ENCODE data around the gene SYNPO2.
"Not testable (repeated sequence)": the region's sequence is repeated elsewhere in the genome, so short reads cannot be mapped to it uniquely, and the experiment has no call there.

The SYNPO2 gene

GRCh38 chr4:118865091-118865708, 23.5 kb upstream of the SYNPO2 start:
- Mint-ChIP-seq H3K27me3 (ENCODE audit: low read depth) (peaks cover 15% of the 10 kb centered on the region), H3K27ac (no peak overlapping the region), H3K36me3 (ENCODE audit: low read depth) (no peaks in the 10 kb centered on the region), H3K9me3 (no peaks in the 10 kb centered on the region), H3K4me3 (no peak overlapping the region), H3K4me1 (ENCODE audit: low read depth) (no peaks in the 10 kb centered on the region)

GRCh38 chr4:118866442-118866841, 22.2 kb upstream of the SYNPO2 start:
- no peak overlapping the region for H3K4me3 Mint-ChIP-seq
- H3K27ac Mint-ChIP-seq: no peak overlapping the region
- no peaks in the 10 kb centered on the region for H3K36me3 Mint-ChIP-seq (ENCODE audit: low read depth)
- peaks cover 18% of the 10 kb centered on the region for H3K27me3 Mint-ChIP-seq (ENCODE audit: low read depth)
- H3K9me3 Mint-ChIP-seq: no peaks in the 10 kb centered on the region
- no peaks in the 10 kb centered on the region for H3K4me1 Mint-ChIP-seq (ENCODE audit: low read depth)

DNA sequence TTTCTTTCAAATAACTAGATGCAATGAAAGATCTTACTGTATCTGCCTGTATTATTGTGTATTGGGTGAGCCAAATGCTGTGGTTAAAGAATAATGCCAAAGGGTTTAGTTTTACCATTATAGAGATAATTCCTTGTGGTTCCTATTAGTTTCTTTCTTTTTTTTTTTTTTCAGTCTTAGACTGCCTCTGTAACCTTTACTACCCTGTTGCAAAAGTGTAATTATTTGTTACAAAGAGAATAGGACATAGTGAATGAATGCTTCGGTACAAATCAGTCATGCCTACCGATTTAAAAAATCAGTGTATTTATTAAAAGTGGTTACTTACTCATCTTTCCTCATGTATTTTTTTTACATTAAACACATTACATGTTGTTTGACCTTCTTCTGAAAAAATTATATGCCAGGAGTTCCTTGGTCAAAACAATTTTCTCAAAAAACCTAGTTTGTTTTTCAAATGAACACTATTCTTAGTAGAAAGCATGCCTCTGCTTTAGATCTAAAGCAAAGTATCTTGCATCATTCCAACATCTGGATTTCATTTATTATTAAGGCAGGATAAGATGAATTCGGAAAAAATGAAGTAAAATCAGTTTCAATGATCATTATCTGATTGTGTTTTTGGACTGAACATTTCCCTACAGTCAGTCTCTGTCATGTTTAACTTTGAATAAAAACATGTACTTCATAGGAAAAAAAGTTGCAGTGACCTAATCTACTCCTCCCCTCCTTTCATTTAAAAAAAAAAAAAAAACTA, 21.2 kb upstream of the SYNPO2 start:
- Mint-ChIP-seq H3K4me1 (ENCODE audit: low read depth) (no peaks in the 10 kb centered on the region), H3K36me3 (ENCODE audit: low read depth) (no peaks in the 10 kb centered on the region), H3K27me3 (ENCODE audit: low read depth) (peaks cover 13% of the 10 kb centered on the region), H3K9me3 (no peaks in the 10 kb centered on the region), H3K4me3 (no peak overlapping the region), H3K27ac (no peak overlapping the region)

DNA sequence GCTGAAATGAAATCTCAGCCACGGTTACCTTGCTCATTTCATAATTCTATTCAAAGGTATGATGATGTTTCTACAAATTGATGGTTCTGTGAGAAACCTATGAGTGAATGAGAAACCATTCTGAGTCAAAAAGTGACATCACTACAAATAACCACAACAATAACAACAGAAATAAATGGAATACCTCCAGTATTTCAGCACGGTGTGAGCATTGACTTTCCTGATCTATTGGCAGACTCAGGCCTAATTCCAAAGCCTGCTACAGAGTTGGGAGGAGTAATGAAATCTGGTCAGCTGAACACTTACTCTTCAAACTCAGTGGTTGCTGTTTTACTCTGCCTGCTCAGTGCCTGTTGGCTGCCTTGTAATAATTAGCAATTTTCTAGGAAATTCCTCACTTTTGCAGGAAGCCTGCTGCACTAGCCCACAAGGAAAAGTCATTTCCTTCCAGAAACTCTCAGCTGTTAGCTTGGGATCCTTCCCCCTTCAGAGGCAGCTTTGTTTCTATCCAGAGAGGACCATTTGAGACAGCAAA, 18.8 kb upstream of the SYNPO2 start:
- Mint-ChIP-seq H3K36me3 (ENCODE audit: low read depth) (no peaks in the 10 kb centered on the region), H3K27me3 (ENCODE audit: low read depth) (peaks cover 17% of the 10 kb centered on the region), H3K4me3 (no peak overlapping the region), H3K27ac (no peak overlapping the region), H3K9me3 (no peaks in the 10 kb centered on the region), H3K4me1 (ENCODE audit: low read depth) (no peaks in the 10 kb centered on the region)

- no peak overlapping the region for H3K27ac Mint-ChIP-seq
- no peaks in the 10 kb centered on the region for H3K36me3 Mint-ChIP-seq (ENCODE audit: low read depth)
- H3K4me1 Mint-ChIP-seq (ENCODE audit: low read depth): no peaks in the 10 kb centered on the region
- no peak overlapping the region for H3K4me3 Mint-ChIP-seq
- peaks cover 12% of the 10 kb centered on the region for H3K27me3 Mint-ChIP-seq (ENCODE audit: low read depth)
- no peaks in the 10 kb centered on the region for H3K9me3 Mint-ChIP-seq
Observed at GRCh38 chr4:118872181-118872580, 16.5 kb upstream of the SYNPO2 start.

DNA sequence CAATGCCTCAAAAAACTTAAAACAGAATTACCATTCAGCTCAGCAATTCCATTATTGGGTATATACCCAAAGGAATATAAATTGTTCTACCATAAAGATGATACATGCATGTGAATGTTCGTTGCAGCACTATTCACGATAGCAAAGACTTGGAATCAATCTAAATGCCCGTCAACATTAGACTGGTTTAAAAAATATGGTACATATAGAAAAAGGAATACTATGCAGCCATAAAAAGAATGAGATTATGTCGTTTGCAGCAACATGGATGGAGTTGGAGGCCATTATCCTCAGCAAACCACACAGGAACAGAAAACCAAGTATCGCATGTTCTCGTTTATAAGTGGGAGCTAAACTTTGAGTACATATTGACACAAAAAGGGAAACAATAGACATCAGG, 10.9 kb upstream of the SYNPO2 start:
- H3K4me3 Mint-ChIP-seq: no peak overlapping the region
- no peaks in the 10 kb centered on the region for H3K4me1 Mint-ChIP-seq (ENCODE audit: low read depth)
- peaks cover 11% of the 10 kb centered on the region for H3K27me3 Mint-ChIP-seq (ENCODE audit: low read depth)
- H3K9me3 Mint-ChIP-seq: no peaks in the 10 kb centered on the region
- no peak overlapping the region for H3K27ac Mint-ChIP-seq
- no peaks in the 10 kb centered on the region for H3K36me3 Mint-ChIP-seq (ENCODE audit: low read depth)

- not testable (repeated sequence) for H3K4me3 Mint-ChIP-seq; H3K4me1 Mint-ChIP-seq (ENCODE audit: low read depth); H3K36me3 Mint-ChIP-seq (ENCODE audit: low read depth); H3K9me3 Mint-ChIP-seq; H3K27ac Mint-ChIP-seq; H3K27me3 Mint-ChIP-seq (ENCODE audit: low read depth)
Observed at GRCh38 chr4:118878507-118878906, 10.1 kb upstream of the SYNPO2 start.

DNA sequence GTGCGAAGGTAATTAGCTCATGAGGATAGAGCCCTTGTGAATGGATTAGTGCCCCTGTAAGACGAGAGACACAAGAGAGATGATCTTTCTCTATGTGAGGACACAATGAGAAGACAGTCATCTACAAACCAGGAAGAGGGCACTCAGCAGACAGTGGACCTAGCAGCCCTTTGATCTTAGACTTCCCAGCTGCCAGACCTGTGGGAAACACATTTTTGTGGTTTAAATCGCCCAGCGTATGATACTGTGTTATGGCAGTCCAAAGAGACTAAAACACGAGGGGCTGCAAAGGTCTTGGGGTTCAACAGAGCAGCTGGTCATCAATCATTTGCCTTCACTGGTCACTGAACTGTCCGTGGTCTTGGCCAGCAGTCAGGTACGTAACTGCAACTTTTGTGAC, 9.2 kb upstream of the SYNPO2 start:
- no peaks in the 10 kb centered on the region for H3K36me3 Mint-ChIP-seq (ENCODE audit: low read depth)
- peaks cover 3% of the 10 kb centered on the region for H3K27me3 Mint-ChIP-seq (ENCODE audit: low read depth)
- H3K4me3 Mint-ChIP-seq: no peak overlapping the region
- H3K27ac Mint-ChIP-seq: no peak overlapping the region
- no peaks in the 10 kb centered on the region for H3K9me3 Mint-ChIP-seq
- H3K4me1 Mint-ChIP-seq (ENCODE audit: low read depth): peaks cover 2% of the 10 kb centered on the region

DNA sequence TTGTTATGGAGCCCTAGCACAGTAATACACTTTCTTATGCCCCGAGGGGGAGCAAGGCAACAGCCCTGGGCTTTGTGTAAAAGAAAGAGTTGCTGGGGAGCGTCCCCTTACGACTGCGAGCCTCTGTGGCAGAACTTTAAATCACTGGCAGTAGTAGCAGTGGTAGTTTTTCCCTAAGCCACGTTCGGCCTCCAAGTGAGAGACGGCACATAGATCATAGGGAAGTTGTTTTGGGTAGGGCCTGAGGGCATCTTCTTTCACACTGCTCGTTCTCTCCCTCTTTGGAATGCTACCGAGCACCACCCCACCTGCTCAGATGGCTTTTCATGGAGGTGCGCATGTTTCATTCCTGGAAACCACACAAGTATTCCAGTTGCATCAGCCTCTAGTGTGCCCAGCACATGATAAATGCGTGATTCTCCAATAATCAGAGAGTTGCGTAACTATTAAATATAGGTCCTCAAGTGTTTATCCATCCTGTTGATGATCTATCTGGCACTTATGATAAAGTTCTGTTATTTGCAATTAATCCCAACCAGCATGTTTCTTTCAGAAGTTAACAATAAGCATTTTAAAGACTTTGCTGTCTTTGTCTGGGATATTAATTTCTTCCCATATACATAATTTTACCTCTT, 7.0 kb upstream of the SYNPO2 start:
- no peak overlapping the region for H3K4me3 Mint-ChIP-seq
- H3K27me3 Mint-ChIP-seq (ENCODE audit: low read depth): peaks cover 14% of the 10 kb centered on the region
- no peaks in the 10 kb centered on the region for H3K36me3 Mint-ChIP-seq (ENCODE audit: low read depth)
- no peak overlapping the region for H3K27ac Mint-ChIP-seq
- no peaks in the 10 kb centered on the region for H3K9me3 Mint-ChIP-seq
- peaks cover 2% of the 10 kb centered on the region for H3K4me1 Mint-ChIP-seq (ENCODE audit: low read depth)

- Mint-ChIP-seq H3K36me3 (ENCODE audit: low read depth) (no peaks in the 10 kb centered on the region), H3K9me3 (no peaks in the 10 kb centered on the region), H3K4me1 (ENCODE audit: low read depth) (peaks cover 10% of the 10 kb centered on the region), H3K27me3 (ENCODE audit: low read depth) (peaks cover 31% of the 10 kb centered on the region), H3K4me3 (no peak overlapping the region), H3K27ac (no peak overlapping the region)
Observed at GRCh38 chr4:118883861-118884260, 4.8 kb upstream of the SYNPO2 start.

DNA sequence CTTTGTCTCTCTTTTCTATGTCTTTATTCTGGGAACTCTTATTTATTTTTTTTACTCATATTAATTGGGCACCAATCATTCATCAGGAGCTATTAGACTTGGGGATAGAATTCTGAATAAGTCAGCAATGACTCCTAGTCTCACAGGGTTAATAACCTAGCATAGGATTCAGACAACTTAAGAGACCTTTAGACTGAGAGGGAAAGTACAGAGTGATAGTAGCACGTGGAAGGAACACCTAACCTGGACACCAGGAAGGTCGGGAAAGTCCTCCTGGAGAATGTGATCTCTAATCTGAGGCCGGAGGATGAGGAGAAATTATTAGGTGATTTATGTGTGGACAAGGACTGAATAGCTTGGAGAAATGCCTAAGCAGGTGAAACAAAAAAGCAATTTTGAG, 3.9 kb upstream of the SYNPO2 start:
- H3K9me3 Mint-ChIP-seq: no peaks in the 10 kb centered on the region
- no peaks in the 10 kb centered on the region for H3K36me3 Mint-ChIP-seq (ENCODE audit: low read depth)
- H3K27me3 Mint-ChIP-seq (ENCODE audit: low read depth): peaks cover 36% of the 10 kb centered on the region
- H3K4me3 Mint-ChIP-seq: no peak overlapping the region
- H3K4me1 Mint-ChIP-seq (ENCODE audit: low read depth): peaks cover 15% of the 10 kb centered on the region
- no peak overlapping the region for H3K27ac Mint-ChIP-seq

- Mint-ChIP-seq H3K36me3 (ENCODE audit: low read depth) (no peaks in the 10 kb centered on the region), H3K4me3 (peak overlapping the region; percentile 80), H3K4me1 (ENCODE audit: low read depth) (peaks cover 19% of the 10 kb centered on the region), H3K27me3 (ENCODE audit: low read depth) (peaks cover 56% of the 10 kb centered on the region), H3K27ac (no peak overlapping the region), H3K9me3 (no peaks in the 10 kb centered on the region)
Observed at GRCh38 chr4:118889312-118889691, 648 bp downstream of the SYNPO2 start.

GRCh38 chr4:118894034-118894433, 5.4 kb downstream of the SYNPO2 start:
- Mint-ChIP-seq H3K36me3 (ENCODE audit: low read depth) (no peaks in the 10 kb centered on the region), H3K4me3 (no peak overlapping the region), H3K27ac (no peak overlapping the region), H3K27me3 (ENCODE audit: low read depth) (peaks cover 39% of the 10 kb centered on the region), H3K9me3 (no peaks in the 10 kb centered on the region), H3K4me1 (ENCODE audit: low read depth) (peaks cover 10% of the 10 kb centered on the region)

DNA sequence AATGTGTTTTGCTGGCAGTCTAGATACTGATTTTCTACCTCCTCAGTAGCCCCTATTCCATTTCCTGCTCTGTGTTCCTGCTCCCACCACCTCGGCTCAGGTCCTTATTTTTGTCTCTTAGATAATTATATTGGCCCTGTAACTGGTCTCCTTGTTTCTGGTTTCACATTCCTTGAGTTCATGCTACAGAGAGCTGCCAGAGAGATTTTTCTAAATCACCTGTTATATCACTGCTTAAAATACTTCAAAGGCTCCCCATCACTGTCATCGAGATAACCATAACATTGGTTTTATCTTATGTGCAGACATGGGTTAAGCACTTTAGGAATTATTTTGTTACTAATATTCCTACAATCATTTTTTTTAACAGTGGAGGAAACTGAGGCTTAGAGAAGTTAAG, 9.6 kb downstream of the SYNPO2 start:
- no peaks in the 10 kb centered on the region for H3K36me3 Mint-ChIP-seq (ENCODE audit: low read depth)
- H3K4me3 Mint-ChIP-seq: no peak overlapping the region
- H3K4me1 Mint-ChIP-seq (ENCODE audit: low read depth): no peaks in the 10 kb centered on the region
- peaks cover 21% of the 10 kb centered on the region for H3K27me3 Mint-ChIP-seq (ENCODE audit: low read depth)
- no peaks in the 10 kb centered on the region for H3K9me3 Mint-ChIP-seq
- H3K27ac Mint-ChIP-seq: no peak overlapping the region

DNA sequence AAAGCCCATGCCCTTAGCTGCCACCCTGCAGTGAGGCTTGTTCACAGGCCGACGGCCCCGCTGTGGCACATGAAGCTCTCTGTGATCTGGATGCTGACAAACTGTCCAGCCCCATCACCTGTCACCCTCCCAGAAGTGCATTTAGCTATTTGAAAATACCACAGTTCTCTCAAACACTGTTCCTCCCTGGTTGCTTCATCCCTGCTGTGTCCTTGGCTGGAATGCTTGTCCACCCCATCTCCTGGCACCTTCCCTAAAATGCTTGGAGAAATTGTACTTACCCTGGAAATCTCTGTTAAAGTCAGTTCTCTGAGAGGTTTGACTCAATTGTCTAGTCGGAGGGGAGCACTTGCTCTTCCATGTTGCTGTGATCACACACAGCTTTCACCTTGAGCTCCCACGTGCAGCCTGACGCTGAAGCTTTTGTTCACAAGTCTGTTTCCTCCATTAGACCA, 10.1 kb downstream of the SYNPO2 start:
- H3K27ac Mint-ChIP-seq: no peak overlapping the region
- no peaks in the 10 kb centered on the region for H3K4me1 Mint-ChIP-seq (ENCODE audit: low read depth)
- H3K4me3 Mint-ChIP-seq: no peak overlapping the region
- no peaks in the 10 kb centered on the region for H3K9me3 Mint-ChIP-seq
- H3K27me3 Mint-ChIP-seq (ENCODE audit: low read depth): peaks cover 21% of the 10 kb centered on the region
- no peaks in the 10 kb centered on the region for H3K36me3 Mint-ChIP-seq (ENCODE audit: low read depth)

Measured in T-helper 1 cell treated with Interleukin-12 subunit alpha and Interleukin-12 subunit beta and Interleukin-4 antibody, amounts not matched to agents 30 μg/mL and 1 μg/mL, for 36 hours (primary cell).